GM19455 (cell line): ENCODE measurements around the gene LTK.
"Not testable (repeated sequence)": the region's sequence is repeated elsewhere in the genome, so short reads cannot be mapped to it uniquely, and the experiment has no call there.

Experiments used
- ATAC-seq: cut with Tn5 transposase; IDR thresholded peaks from one replicate; pipeline ENCODE4 v1.9.1; 2021; ENCODE audit not compliant: unreplicated experiment

LTK gene

DNA sequence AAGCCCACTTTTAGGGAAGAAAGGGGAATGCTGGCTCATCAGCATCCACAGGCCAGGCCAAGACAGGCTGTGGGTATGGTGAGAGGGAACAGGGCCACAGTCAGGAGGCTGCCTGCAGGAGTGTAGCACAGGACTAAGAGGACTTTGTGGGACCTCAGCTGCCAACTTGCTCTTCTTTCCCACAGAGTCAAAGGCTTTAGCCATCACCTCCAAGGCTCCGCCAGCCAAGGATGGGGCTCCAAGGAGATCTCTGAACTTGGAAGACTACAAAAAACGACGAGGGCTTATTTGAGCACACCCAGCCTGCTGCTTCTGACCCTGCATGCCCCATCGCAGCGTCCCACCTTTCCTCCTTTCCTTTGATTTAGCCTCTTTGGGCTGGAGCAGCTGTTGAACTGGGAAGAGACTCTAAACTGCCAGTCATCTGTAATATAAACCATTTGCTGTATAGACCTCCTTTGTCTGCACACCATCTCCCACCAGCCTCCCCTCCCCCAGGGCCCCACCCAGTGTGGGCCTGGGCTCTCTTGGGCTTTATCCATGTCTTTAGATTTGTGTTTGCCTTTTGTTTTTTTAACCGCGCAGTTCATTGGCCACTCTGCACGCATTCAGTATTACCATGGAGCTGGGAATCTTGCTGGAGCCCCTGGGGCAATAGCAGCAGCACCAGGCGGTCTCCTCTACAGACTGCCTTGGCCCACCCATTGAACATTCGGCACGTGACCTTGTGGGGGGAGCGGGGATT lies 33.1 kb downstream of the LTK start:
- no peak for ATAC-seq

DNA sequence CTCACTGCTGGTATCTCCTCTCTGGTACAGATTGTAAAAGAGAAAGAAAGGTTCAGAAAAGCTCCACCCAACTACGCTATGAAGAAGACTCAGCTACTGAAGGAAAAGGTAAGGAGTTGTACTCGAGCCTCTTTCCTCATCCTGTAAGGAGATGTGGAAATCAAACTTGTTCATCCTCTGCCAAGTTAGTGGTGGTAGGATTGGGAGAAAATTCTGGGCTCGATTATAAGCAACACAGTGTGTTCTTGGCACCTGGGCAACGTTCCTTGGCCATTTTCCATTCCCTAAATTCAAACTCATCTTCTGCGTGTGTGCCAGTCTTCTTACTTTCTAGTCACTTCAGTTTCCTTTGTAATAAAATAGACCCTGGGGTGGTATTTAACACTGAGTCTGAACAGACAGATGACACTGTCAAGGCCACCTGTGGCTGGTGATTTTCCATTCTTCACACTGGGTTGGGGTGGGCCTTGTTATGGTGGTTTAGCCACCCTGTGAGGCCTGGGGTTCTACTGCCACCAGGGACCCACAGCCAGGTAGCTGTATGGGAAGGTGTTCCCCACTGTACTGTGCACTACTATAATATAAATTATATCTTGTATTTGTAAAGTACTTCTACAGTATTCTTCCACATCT lies 37.1 kb downstream of the LTK start:
- no peak for ATAC-seq

DNA sequence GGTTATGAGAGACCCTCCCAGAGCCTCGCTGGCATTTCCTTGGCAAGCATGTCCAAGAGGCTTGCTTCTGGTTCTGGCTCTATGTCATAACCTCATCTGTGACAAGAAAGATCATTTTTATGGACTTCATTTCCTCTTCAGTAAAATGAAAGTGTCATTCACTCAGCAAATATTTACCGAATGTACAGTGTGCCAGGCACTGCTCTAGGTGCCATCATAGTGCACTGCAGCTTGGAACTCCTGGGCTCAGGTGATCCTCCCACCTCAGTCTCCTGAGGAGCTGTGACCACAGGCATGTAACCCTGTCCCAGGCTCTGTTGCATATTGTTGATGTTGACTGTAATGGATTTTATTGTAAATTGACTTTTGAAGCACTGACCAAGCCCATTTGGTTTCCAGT lies 38.7 kb downstream of the LTK start:
- ATAC-seq, result no peak

DNA sequence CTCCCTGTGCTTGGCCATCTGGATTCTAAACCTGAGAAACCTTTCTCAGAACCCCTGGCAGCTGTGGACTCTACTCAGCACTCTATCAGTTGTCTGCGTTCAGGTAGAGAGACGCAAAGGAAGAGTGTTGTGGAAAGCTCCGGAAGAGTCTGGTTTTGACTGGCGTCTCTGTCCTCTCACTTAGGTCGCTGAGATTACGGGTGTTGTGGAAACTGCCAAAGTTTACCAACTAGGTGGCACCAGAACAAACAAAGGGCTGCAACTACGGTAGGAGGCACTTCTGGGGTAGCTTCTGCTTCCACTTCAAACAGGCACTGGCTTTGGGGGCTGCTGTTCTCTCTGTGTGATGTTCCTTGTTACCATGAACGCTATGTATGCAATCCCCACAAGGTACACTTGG lies 39.2 kb downstream of the LTK start:
- ATAC-seq, result no peak

DNA sequence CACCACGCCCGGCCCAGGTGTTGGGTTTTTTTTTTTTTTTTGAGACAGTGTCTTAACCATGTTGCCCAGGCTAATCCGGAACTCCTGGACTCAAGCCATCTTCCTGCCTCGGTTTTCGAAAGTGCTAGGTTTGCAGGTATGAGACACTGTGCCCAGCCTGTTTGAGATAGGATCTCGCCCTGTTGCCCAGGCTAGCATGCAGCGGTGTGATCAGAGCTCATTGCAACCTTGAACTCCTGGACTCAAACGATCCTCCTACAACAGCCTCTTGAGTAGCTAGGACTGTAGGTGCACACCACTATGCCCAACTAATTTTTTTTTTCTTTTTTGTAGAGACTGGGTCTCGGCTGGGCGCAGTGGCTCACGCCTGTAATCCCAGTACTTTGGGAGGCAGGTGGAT lies 40.2 kb downstream of the LTK start:
- ATAC-seq, result no peak

DNA sequence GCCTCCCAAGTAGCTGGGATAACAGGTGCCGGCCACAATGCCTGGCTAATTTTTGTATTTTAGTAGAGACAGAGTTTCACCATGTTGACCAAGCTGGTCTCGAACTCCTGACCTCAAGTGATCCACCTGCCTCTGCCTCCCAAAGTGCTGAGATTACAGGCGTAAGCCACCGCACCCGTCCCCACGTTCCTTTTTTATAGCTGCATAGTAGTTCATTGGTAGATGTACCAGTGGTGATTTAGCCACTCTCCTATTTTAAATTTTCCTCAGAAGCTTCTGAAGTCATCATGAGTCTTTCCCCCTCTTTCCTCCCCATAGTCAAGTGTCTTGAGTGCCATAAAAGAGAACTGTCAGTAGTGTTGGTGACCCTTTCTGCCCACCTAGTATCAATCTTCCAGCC lies 44.0 kb downstream of the LTK start:
- ATAC-seq, result not testable (repeated sequence)

DNA sequence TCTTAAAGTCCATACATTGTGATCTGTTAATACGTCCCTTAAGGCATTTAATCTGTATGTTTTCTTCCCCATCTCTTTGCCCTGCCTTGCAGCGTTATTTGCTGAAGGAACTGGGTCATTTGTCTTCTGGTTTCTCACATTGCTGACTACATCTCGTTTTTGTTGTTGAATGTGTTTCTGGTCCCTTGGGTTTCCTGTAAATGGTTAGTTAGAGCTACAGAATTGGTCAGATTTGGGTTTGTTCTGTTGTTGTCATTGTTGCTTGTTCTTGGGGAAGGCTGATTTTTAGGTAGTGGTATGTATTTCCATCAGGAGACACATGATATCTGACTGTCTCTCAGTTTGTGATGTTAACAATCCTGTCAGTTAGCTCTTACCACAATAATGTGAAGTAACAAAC lies 46.9 kb downstream of the LTK start:
- no peak for ATAC-seq

DNA sequence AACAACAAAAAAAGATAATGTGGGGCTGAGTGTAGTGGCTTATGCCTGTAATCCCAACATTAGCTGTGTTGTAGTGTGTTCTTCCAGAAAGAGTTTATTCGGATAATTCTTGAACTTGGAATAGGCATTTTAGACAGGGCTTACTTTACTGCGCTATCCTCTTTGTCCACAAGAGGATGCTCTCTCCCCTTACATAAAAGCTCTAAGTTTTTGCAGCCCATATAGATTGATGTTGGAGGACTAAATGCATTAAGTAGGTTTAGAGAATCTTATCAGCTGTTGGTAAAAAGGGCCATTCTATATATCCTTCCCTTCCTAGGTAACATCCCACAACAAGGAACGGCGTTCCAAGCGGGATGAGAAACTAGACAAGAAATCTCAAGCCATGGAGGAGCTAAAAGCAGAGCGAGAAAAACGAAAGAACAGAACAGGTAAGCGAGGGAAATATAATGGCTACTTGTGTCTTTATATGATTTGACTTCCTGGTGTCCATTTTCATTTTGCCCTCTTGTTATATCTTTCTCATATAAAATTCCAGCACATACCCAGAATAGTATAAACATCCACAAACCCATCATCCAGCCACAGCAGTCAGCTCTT lies 47.7 kb downstream of the LTK start:
- no peak for ATAC-seq

DNA sequence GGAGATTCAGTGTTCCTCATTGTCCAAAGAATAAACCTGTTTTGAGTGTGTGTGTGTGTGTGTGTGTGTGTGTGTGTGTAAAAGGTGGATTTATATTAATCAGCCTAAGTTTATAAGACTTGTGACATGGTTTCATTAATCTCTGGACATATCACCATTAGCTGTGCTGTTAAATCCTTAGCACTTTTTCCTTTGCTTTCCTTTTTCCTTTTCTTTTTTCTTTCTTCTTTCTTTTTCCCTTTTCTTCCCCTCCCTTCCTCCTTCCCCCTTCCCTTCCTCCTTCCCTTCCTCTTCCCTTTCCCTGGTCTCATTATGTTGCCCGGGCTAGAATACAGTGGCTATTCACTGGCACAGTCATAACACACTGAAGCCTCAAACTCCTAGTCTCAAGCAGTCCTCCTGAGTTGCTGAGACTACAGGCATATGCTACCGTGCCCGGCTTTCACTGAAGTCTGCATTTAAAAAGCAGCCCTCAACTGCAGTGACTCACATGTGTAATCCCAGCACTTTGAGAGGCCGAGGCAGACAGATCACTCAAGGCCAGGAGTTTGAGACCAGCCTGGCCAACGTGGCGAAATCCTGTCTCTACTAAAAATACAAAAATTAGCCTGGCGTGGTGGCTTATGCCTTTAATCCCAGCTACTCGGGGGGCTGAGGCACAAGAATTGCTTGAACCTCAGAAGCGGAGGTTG lies 48.6 kb downstream of the LTK start:
- ATAC-seq, result no peak

DNA sequence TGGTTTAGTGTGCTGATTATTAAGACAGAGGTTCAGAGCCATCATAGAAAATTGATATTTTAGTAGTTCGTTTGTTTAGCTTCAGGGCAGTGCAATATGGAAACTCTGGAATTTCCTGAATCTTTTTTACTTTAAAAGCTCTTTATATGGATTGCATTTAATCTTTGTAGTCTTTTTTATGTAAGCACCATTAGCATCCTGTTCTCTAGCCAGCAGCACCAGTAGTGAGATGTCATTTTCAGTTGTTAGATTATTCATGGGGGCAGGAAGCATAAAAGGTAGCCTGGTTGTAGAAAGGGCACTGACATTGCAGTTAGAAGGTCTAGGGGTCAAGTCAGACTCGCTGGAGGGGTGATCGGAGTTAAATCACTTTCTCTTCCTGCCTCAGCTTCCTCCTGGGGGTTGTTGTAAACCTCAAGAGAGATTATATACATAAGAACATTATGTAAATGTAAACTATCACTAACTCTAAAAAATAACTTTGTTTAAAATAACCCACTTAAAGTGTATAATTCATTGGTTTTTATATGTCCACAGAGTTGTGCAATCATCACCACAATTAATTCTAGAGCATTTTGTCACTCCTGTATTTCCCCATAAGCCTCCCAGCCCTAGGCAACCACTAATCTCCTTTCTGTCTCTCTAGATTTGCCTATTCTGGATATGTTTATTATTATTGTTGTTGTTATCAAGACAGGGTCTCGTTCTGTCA lies 51.4 kb downstream of the LTK start:
- no peak for ATAC-seq
